ENCODE data around the gene AMHR2. TPM values are rescaled to one million over a fixed set of nuclear protein-coding genes. Genes with fewer than 3 reads are reported as not detected.

Gene AMHR2
- total and polyA plus RNA-seq, 9 of the 15 experiments (the other 6 are each of a cell fraction or from before 2014, with no cell fraction given), result 8.9 to 49.7 (median 19.3) TPM

GRCh38 chr12:53452159-53453077, 28.8 kb downstream of the AMHR2 start (continued):
- TF ChIP-seq TEAD1 (CRISPR knock-in tag; IDR thresholded peaks at IDR 0.05), result no peak; a peak in 1 of 4 replicates
- peak; percentile 99 for TF ChIP-seq RBFOX2 (IDR thresholded peaks at IDR 0.05; ENCODE audit: low read depth, low read length)
- TF ChIP-seq ESRRB (CRISPR knock-in tag; IDR thresholded peaks at IDR 0.05; ENCODE audit: borderline replicate concordance), result no peak
- TF ChIP-seq TAL1 (IDR thresholded peaks at IDR 0.05), result no peak
- TF ChIP-seq ETV6 (IDR thresholded peaks at IDR 0.05; ENCODE audit: borderline replicate concordance in 1 of 2, low read depth in 2 of 2, low read length in 1 of 2), result no peak
- TF ChIP-seq ETV6 (CRISPR knock-in tag; IDR thresholded peaks at IDR 0.05; ENCODE audit: borderline replicate concordance), result 0 out of 2 replicates have a peak, but pooled peaks have one; percentile 52
- TF ChIP-seq CCNT2 (IDR thresholded peaks at IDR 0.05; ENCODE audit: borderline replicate concordance, extremely low read depth, insufficient read length, low read depth, low read length), result peak; percentile 67
- TF ChIP-seq KLF13 (tag; IDR thresholded peaks at IDR 0.05; ENCODE audit: borderline replicate concordance, low read depth), result 0 out of 2 replicates have a peak, but pooled peaks have one; percentile 40
- no peak for TF ChIP-seq IRF1 (CRISPR knock-in tag; IDR thresholded peaks at IDR 0.05; ENCODE audit: borderline replicate concordance)
- peak; percentile 89; the same call in 1 of the 2 replicates for TF ChIP-seq ZBTB49 (CRISPR knock-in tag; IDR thresholded peaks at IDR 0.05; ENCODE audit: borderline replicate concordance)
- no peak for TF ChIP-seq U2AF2 (optimal IDR thresholded peaks at IDR 0.05; ENCODE audit: low read depth, low read length)
- TF ChIP-seq RFX7 (CRISPR knock-in tag; IDR thresholded peaks at IDR 0.05), result no peak
- no peak for TF ChIP-seq EZH2 (IDR thresholded peaks at IDR 0.05; ENCODE audit: borderline replicate concordance, low read depth, low read length)
- no peak for TF ChIP-seq RBM34 (IDR thresholded peaks at IDR 0.05; ENCODE audit: borderline replicate concordance, insufficient read depth, low read length)
- TF ChIP-seq SMARCE1 (IDR thresholded peaks at IDR 0.05), result no peak
- no peak for TF ChIP-seq HNRNPH1 (optimal IDR thresholded peaks at IDR 0.05; ENCODE audit: low read depth, low read length)
- TF ChIP-seq ZNF75A (CRISPR knock-in tag; IDR thresholded peaks at IDR 0.05), result no peak
- no peak for TF ChIP-seq ZNF518B (CRISPR knock-in tag; IDR thresholded peaks at IDR 0.05)

All from K562 (cell line).